Ramos (cell line): ENCODE data around the gene AP2A2.

Experiments used
- in situ Hi-C: fragments of 300-500 bp; cut with MboI; formaldehyde crosslinking; loops from one replicate; pipeline ENCODE4 v1.14.3; 2022; ENCODE audit warnings: low sequenced_read_pairs; ENCODE audit not compliant: unreplicated experiment

AP2A2 gene

DNA sequence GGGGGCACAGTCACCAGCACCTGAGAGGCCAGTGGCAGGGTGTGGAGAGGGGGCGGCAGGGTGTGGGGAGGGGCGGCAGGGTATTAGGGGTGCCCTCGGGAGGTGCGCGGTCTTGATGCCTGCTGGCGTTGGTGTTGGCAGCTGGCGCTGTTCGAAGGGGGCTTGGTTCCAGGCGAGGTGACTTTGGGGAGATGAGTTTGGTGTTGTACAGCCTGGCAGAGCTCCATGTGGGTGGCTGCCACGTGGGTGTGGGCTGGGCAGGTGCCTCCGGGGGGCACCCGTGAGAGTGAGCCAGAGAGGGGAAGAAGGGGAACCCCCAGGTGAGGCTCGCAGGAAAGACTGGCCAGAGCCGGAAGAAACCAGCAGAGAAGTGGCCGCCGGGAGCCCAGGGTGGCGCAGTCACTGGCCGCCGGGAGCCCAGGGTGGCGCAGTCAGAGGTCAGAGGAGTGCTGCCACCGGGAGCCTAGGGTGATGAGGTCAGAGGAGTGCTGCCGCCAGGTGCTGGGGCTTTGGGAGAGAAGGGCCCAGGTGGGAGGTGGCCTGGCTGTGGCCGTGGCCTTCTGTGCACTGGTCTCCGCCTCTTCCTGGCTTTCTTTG is 66.1 kb downstream of the AP2A2 start:
- in situ Hi-C loops = no loop called here

DNA sequence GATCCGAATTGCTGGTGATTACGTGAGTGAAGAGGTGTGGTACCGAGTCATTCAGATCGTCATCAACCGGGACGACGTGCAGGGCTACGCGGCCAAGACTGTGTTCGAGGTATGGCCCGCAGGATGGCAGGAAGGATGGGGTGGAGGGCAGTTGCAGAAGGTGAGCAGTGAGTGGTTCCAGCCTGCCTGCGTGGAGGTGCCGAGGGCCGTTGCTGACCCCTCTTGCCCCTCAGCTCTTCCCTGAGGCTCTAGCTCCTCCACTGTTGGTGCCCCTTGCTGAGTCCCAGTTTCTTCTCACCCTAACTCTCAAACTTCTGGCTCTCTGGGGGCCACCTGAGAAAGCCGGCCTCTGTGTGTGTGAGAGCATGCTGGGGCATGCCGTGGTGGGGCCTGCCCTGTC is 66.9 kb downstream of the AP2A2 start:
- in situ Hi-C loops = no loop called here

DNA sequence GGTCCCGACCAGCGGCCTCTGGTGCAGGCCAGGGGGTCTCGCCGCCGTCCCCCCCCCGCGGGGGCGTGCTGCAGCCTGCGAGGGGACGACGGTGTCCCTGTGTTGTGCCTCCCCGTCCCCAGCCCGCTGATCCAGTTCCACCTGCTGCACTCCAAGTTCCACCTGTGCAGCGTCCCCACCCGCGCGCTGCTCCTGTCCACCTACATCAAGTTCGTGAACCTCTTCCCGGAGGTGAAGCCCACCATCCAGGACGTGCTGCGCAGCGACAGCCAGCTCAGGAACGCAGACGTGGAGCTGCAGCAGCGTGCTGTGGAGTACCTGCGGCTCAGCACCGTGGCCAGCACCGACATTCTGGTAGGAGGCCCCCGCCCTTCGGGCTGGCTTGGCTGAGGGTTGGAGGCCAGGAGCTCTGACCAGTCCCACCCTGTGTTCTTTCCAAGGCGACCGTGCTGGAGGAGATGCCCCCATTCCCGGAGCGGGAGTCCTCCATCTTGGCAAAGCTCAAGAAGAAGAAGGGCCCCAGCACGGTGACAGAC is 68.0 kb downstream of the AP2A2 start:
- in situ Hi-C loops = no loop called here

DNA sequence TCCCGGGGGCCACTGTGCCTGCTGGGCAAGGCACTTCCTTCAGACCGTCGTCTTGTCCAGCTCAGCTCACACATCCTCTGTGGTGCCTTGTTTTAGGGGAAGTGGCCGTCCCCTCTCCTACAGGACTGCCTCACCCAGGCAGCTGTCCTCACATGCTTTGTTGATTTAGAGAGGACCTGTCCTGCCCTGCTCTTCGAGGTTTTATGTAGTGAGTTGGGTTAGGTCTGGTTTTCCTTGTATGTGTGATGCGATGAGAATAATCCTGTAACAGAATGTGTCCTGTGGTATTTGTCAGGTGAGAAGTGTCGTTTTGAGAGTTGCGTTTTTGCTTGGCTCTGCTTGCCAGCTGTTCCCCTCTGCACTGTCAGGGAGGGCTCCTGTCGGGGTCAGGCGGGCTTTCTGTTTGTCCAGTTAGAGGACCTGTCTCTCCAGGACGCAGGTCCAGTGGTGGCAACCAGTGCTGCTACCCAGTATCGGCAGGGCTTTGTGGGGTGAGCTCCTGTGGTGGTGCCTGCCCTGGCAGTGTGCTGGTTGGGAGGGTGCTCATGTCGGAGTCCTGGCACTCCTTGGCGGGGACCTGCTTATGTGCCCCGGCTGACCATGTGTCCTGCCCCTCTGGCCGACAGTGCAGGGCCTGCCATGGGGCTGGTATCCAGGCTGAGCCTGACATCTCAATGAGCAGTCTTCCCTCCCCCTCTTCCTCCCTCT is 69.5 kb downstream of the AP2A2 start:
- in situ Hi-C loops = no loop called here

DNA sequence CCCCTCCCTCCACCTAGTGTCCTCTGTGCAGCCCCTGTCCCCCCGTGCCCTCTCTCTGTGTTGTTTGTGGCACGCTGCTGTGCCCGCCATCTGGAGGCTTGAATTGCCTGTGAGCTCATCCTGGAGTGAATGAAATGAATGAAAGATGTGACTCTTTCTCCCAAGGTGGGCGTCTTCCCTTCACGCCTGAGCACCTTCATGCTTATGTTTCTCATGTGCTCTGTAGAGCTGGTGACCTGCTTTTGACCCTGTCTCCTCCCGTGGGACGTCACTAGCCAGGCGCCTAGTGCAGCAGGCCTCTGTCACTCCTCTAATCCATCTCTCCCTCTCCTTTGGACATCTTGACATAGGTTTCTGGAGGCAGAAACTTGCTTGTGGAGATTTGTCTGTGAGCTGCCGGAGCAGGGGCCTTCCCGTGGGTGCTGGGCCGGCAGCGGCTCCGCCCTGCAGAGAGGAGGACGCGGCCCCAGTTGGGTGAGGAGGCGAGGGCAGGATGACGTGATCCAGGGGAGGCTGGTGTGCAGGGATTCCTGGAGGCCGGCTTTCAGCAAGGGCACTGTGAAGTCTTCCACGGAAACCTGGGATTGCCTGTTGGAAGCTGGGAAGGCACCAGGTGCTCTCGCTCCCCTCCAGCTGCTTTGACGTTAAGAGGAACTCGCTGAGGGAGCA is 70.2 kb downstream of the AP2A2 start:
- in situ Hi-C loops = no loop called here

DNA sequence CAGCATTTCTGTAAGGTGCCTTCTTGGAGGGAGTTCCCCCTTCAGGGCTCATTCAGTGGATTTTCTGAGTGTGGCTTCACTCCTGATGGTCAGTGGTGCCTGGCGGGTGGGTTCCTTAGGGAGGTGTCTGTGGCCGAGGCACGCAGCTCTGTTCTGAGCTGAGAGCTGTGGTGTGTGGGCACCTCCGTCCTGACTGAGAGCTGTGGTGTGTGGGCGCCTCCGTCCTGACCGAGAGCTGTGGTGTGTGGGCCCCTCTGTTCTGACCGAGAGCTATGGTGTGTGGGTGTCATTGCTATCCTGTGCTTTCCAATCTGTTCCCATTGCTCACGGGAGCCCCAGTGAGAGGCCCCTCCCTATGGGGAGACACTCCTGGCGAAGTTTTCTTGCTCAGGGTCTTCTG is 71.0 kb downstream of the AP2A2 start:
- in situ Hi-C loops = no loop called here

DNA sequence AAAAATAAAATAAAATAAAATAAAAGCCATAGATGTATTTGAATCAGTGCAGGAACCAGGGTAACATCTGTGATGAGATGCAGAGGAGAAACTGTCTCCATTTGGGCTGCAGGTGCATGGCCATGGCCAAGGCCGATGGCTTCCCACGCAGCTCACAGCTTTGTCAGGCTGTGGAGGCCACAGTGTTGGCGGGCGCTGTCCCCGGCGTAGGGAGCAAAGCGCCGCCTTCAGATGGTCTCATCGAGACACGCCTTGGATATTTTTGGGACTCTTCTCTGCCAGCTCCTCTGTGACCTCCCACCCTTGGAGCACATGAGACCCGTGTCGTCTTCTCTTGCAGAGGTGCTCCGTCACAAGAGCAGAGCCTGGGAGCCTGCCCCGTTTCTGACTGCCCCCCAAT is 72.2 kb downstream of the AP2A2 start:
- in situ Hi-C loops = no loop called here

DNA sequence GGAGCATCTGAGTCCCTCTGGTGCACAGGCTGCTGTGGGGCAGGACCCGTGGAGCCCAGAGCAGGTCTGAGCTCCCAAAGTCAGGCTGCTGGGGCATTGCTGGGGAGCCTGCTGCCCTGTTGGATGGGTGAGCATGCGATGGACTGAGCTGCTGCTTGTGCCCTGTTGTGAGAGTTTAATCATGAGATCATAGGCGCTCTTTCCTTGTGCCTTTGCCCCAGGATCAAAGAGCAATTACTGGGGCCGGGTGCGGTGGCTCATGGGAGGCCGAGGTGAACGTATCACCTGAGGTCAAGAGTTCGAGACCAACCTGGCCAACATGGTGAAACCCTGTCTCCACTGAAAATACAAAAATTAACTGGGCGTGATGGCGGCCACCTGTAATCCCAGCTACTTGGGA is 73.3 kb downstream of the AP2A2 start:
- in situ Hi-C loops = no loop called here

DNA sequence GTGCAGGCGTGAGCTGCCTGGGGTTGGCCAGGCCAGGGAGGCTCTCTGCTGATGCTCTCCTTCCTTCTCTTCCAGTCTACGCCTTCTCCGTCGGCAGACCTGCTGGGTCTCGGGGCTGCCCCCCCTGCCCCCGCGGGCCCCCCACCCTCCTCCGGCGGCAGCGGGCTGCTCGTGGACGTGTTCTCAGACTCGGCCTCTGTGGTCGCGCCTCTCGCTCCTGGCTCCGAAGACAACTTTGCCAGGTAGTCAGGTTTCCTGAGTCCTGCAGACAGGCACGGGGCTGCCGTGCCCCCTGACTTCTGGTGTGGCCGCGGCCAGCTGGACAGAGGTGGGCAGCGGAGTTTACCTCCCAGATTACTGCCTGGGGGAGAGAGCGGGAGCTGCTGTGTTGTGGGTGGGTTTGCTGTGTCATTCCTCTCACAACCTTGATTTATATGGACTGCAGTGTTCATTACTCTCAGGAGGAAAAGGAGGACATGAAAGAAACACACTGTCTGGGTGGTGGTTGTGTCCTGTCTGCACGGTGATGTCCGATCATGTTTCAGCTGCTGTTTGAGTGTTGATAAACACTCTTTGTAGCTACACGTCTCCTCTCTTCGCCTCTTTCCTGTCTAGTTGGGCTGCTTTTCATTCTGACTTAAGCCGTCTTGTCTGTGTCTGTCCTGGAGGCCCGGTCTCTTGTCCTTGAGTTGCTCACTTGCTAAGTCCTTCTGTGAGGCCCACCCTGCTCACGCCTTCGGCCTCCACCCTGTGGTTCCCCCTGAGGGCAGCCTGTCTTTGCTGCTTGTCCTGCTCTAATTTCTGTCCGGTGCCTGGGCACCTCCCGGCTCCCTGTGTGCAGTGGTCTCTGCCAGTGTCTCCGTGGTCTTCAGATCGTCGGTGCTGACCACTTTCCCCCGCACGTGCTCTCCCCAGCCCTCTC is 74.9 kb downstream of the AP2A2 start:
- in situ Hi-C loops = no loop called here

DNA sequence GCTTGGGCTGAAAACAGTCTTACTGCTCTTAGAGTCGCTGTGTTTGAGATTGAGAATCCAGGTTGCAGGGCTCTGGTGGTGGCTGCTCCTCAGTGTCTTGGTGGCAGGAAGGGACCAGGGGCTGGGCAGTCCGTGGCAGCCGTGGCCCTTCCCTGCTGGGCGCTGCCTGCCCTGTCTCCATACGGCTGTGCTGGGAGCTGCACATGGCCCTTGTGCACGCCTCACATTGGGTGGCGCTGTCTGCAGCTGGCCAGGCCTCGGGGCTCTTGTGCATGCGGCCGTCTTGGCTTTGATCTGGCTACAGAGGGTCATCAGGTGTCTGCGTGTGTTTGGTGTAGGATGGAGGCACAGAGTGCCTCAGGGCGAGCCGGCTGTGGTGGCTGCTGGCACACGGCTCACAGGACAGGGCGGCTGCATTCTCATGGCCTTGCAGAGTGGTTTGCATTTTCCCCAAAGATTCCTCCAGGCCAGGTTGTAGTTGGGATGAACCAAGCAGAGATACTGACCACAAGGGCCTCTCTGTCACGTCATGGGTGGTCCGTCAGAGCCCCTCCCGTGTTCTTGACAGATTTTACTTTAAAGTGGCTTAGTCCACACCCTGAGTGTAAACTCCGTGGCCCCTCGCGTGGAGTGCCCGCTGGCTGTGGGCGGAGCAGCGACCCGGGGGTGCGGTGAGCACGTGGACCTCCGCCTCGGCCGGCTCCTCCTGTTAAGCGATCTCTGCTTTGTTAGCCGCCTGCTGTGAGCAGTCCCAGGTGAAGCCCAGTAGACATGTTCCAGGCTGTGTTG is 76.1 kb downstream of the AP2A2 start:
- in situ Hi-C loops = no loop called here

DNA sequence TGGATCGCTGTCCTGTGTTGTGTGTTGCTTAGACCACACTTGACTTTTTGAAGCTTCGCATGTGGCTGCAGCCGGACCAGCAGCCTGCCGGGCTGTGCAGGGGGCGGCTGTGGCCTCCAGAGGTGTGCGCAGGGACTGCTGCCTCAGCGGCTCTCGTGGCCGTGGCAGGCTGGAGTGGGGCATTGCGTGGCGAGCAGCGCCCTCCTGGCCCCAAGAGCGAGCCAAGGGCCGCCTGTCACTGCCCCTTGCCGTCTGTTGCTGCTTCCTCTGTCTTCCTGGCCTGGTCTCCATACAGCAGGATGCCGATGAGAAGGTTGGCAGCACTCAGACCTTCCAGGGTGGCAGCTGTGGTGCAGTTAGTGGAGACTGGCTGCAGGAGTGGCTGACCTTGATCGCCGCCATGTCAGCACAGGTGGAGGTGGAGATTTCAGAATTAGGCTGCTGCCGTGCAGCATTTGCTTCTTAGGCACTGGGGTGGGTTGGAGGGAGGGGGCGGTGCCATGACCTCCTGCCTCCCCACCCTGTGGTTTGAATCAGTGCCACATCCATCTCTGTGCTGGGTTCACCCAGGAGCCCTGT is 76.8 kb downstream of the AP2A2 start:
- in situ Hi-C loops = no loop called here

DNA sequence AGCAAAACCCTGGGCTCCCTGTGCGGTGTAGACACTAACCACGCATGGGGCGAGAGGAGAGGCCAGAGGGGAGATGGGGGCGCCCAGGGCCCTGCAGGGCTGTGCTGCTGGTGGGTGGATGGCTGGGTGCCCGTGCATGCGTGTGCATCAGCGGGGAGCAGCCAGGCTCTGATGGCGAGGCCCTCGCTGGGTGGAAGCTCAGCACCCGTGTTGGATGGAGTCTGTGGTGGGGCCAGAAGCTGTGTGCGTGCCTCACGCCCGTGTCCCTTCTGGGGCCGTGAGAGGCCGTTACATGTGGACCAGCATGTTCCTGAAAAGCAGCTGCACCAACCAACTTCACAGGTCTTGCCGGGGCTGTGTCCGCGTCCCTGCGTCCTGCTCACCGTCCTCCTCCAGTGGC is 77.5 kb downstream of the AP2A2 start:
- in situ Hi-C loops = no loop called here

DNA sequence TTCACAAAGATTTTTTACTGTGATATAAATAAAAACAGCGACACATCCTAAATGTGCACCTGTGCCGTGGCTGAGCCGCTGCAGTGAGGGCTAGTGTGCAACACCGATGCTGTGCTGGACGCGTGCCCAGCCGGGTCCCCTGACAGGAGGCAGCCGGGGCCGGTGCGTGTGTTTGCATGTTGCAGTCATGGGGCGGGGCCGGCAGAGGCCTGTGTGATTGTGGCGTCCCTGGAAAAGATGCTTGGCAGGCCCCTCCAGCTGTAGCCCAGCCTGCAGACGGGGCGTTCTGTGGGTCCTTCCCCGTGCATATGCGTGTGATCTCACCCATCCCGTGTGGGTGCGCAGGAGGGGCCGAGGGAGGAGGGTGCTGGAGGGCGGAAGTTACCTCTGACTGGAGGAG is 80.3 kb downstream of the AP2A2 start:
- in situ Hi-C loops = no loop called here

DNA sequence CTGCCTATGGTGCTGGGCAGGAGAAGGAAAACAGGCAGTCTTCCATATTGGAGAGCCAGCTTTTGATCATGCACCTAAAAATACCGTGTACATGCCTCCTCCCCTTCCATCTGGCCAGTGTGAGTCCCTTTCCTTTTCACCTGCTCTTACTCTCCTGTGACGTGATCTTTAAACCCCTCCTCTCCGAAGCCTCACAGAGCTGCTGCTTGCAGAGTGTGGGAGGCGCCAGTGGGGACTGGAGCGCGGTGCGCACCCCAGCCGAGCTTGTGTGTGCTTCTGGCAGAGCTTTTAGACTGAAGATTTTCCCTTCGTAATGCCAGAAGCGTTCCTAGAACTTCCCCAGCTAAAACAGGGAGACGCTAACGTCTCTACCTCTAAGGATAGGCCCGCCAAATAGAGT is 81.1 kb downstream of the AP2A2 start:
- in situ Hi-C loops = no loop called here

DNA sequence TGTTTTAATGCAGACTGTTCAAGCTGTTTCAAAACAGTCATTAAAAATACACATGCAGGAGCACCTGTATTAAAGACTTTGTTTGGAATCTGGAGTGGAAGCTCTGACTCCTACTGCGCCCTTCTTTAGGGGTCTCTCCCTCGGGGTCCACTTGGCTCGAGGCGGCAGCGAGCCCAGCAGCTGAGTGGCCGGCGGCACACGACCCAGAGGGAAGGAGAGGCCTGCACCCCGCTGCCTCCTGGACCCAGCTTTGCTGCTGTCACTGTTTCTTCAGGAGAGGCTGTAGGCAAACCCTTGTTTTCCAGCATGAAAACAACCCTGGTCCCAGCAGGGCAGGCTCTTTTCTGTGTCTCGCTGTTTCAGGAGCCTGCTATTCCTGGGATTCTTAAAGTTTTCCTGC is 81.6 kb downstream of the AP2A2 start:
- in situ Hi-C loops = no loop called here

DNA sequence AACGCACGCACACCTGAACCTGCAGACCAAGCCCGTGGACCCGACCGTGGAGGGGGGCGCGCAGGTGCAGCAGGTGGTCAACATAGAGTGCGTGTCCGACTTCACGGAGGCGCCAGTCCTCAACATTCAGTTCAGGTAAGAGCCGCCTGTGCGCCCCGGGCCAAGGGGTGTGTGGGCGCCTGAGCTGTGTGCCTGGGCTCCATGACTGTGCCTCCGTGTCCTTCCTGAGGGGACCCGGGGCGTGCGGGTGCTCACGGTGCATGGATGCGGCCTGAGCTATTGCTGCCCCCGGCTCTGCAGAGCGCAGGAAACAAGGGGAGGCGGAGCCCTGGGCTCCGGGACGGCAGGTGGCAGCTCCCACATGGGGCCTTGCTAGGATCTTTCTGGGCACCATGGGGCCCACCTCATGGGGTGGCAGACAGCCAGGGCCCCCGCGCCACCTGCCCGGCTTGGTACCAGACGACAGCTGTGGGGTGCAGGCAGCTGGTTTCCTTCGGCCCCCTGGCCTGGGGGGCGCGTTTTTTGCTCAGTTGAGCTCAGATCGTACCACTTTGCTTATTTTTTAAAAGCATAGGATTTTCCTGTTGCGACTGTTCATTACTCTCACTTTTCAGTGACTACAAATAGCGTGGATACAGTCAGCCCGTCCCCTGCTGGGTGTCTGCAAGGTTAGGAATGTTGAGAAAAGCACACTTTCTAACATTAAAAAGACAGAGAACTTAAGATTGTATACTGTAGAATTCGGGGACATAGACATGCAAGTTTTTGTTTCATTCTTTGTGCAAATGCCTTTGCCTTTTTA is 82.5 kb downstream of the AP2A2 start:
- in situ Hi-C loops = no loop called here

DNA sequence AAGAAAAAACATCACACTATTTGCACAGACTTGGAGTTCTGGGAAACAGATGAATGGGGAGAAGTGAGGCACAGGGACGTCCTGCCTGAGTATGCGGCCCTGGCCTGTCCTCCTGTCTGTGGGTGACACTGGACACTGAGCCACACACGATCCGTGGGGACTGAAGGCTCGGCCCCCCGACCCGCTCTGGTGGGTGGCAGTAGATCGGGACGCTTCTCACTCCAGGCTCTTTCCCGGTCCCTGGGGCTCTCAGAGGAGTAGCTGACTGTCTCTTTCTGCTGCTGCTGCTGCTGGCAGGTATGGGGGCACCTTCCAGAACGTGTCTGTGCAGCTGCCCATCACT is 83.1 kb downstream of the AP2A2 start:
- in situ Hi-C loops = no loop called here

DNA sequence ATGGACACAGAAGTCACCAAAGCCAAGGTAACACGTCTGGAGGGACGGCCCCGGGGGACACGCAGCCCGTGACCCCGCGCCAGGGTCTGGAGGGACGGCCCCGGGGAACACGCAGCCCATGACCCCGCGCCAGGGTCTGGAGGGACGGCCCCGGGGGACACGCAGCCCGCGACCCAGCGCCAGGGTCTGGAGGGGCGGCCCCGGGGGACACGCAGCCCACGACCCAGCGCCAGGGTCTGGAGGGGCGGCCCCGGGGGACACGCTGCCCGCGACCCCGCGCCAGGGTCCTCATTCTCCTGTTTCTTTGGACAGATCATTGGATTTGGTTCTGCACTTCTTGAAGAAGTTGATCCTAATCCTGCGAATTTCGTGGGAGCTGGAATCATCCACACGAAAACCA is 83.7 kb downstream of the AP2A2 start:
- in situ Hi-C loops = no loop called here

DNA sequence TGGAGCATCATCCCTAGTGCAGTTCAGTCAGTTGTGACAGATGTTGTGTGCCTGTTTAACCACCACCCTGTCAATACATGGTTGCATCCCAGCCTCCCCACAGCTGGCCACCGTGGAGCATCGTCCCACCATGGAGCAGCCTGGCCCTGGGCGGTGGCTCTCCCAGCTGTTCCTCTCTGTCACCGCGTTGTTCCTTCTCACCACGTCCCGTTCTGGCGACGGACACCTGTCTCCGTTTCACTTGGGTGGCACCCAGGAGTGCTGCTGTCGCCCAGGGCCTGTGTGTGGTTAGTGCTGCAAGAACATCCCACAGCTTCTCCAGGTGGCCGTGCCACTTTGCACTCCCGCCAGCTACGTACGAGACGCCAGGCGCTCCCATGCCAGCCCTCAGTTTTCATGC is 84.3 kb downstream of the AP2A2 start:
- in situ Hi-C loops = no loop called here
